Transverse colon (tissue), 4 donors: Measurements from ENCODE around the gene DCHS2. TPM values are rescaled to one million over a fixed set of nuclear protein-coding genes. Genes with fewer than 3 reads are reported as not detected.
A peak's percentile ranks its signal among the peaks of the same experiment; 100 is the strongest.

ENCODE experiments used
- DNase-seq: peaks from one replicate; pipeline ENCODE4 v3.0.0-alpha.2; 2019
- H3K27ac ChIP-seq, 4 donors: fragments of 200-600 bp; sonication (generic); 2 replicates each; pipeline ENCODE4 v1.5.1; 2016 to 2018; ENCODE audit warnings: inconsistent platforms in 4 of 4
- H3K27me3 ChIP-seq: fragments of 200-600 bp; sonication (generic); 2 replicates; pipeline ENCODE4 v1.5.1; 2017; ENCODE audit warnings: inconsistent platforms
- H3K36me3 ChIP-seq, 4 donors: fragments of 200-600 bp; sonication (generic); 2 replicates each; pipeline ENCODE4 v1.5.1; 2017 to 2019; ENCODE audit warnings: inconsistent platforms in 4 of 4
- H3K4me1 ChIP-seq, 4 donors: fragments of 200-600 bp; sonication (generic); 2 replicates each; pipeline ENCODE4 v1.5.1; 2017 to 2020; ENCODE audit warnings: inconsistent platforms in 4 of 4
- H3K4me3 ChIP-seq, 4 donors: fragments of 200-600 bp; sonication (generic); 1 replicate in 1 of 4; 2 replicates in 3 of 4; pipeline versions ENCODE4 v1.5.1 to v1.6.1; 2017 to 2019; ENCODE audit warnings: inconsistent platforms in 4 of 4
- H3K9me3 ChIP-seq, 2 donors: fragments of 200-600 bp; sonication (generic); 2 replicates each; pipeline ENCODE4 v1.5.1; 2017 to 2019; ENCODE audit warnings: inconsistent platforms in 2 of 2
- EP300 ChIP-seq: sonication (generic); formaldehyde crosslinking; IDR thresholded peaks from one replicate; pipeline ENCODE4 v1.6.1; 2017; ENCODE audit warnings: antibody characterized with exemption, low read depth
- POLR2A ChIP-seq: fragments of 450-650 bp; IDR thresholded peaks from one replicate; pipeline ENCODE4 v1.6.1; 2016; ENCODE audit warnings: antibody characterized with exemption, mild to moderate bottlenecking, moderate library complexity
- POLR2AphosphoS5 ChIP-seq, 3 donors: sonication (generic); formaldehyde crosslinking; IDR thresholded peaks; one replicate each; pipeline ENCODE4 v1.6.1; 2016; ENCODE audit warnings: antibody characterized with exemption in 3 of 3
- WGBS, 2 donors: methylation state at CpG; one replicate each; pipeline ENCODE4 v1.1.5; 2018; ENCODE audit warnings: low coverage in 1 of 2; 5-methylcytosine and 5-hydroxymethylcytosine counted together
- in situ Hi-C, 4 donors: fragments of 200-750 bp; cut with MboI; loops; one replicate each; pipeline versions ENCODE4 v1.15.0 to v1.15.1; 2017; ENCODE audit warnings: low sequenced_read_pairs in 3 of 4, low pct_ligation_motif_present in 1 of 4, low pct_unique_long_range_greater_than_20kb in 1 of 4
- intact Hi-C: fragments of 100-400 bp; cut with DNase I; formaldehyde crosslinking; loops from one replicate; pipeline ENCODE4 v1.15.1; 2023; ENCODE audit warnings: low total_unique reads
- total RNA-seq, 4 donors: library from RNA; depleted of rRNA; stranded (reverse); fragments of >200 nt; gene quantifications; one replicate each; pipeline ENCODE4 v1.1.0, GENCODE V29; 2016
- TF ChIP-seq, protein P1 (sequence below), 5 experiments: fragments of 200-600 bp in 3 of 5; fragments of 450-650 bp in 2 of 5; sonication (generic) in 3 of 5; IDR thresholded peaks; 1 replicate in 2 of 5; 2 replicates in 3 of 5; pipeline ENCODE4 v1.5.1; 2016 to 2017; ENCODE audit warnings: antibody characterized with exemption in 5 of 5, inconsistent platforms in 3 of 5, mild to moderate bottlenecking in 2 of 5, moderate library complexity in 1 of 5

DCHS2 gene
- total RNA-seq, 4 donors from 2014 or later = 0.60 to 20.6 (median 2.9) TPM

DNA sequence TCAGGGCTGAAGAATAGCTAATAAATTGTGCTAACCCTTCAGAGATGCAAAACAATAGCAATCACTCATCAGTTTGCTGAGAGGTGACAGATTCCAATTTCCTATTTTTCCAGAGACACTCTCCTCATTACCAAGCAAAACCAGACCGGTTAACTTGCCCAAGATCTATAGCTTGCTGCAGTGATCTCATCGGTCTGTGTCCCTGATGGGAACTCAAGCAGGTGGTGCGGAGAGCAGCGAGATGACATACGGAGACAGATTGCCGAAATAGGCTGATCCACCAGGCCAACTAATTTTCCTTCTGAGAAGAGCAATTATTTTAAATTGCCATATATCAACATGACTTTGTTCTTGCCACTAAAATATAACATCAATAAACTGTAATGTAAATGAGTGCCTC lies 10.5 kb upstream of the DCHS2 start:
- no peak for TF ChIP-seq POLR2A
- TF ChIP-seq POLR2AphosphoS5 (IDR thresholded peaks at IDR 0.05) = no peak
- TF ChIP-seq, protein P1, sequence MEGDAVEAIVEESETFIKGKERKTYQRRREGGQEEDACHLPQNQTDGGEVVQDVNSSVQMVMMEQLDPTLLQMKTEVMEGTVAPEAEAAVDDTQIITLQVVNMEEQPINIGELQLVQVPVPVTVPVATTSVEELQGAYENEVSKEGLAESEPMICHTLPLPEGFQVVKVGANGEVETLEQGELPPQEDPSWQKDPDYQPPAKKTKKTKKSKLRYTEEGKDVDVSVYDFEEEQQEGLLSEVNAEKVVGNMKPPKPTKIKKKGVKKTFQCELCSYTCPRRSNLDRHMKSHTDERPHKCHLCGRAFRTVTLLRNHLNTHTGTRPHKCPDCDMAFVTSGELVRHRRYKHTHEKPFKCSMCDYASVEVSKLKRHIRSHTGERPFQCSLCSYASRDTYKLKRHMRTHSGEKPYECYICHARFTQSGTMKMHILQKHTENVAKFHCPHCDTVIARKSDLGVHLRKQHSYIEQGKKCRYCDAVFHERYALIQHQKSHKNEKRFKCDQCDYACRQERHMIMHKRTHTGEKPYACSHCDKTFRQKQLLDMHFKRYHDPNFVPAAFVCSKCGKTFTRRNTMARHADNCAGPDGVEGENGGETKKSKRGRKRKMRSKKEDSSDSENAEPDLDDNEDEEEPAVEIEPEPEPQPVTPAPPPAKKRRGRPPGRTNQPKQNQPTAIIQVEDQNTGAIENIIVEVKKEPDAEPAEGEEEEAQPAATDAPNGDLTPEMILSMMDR (IDR thresholded peaks at IDR 0.05) = no peak
- no peak for TF ChIP-seq EP300
- peaks cover 0 to 3% (median 0%) of the 10 kb centered on the region in 4 donors for H3K4me1 ChIP-seq
- H3K4me3 ChIP-seq = no peak overlapping the region
- H3K9me3 ChIP-seq = no peaks in the 10 kb centered on the region
- intact Hi-C loops = no loop called here
- H3K27ac ChIP-seq = no peak overlapping the region
- in situ Hi-C loops = loop anchor here in 2 of 4 donors (10.0 to 25.0 kb wide), 2 partner anchors 97 to 715 kb away; partner anchors contain the start of gene SFRP2 (in 1 of the 2)
- H3K36me3 ChIP-seq = no peaks in the 10 kb centered on the region
- 86 to 93% methylated on average over 5 to 6 of the region's 6 CpGs for WGBS, 2 donors
- H3K27me3 ChIP-seq = peaks cover 15% of the 10 kb centered on the region
- DNase-seq = no peak

DNA sequence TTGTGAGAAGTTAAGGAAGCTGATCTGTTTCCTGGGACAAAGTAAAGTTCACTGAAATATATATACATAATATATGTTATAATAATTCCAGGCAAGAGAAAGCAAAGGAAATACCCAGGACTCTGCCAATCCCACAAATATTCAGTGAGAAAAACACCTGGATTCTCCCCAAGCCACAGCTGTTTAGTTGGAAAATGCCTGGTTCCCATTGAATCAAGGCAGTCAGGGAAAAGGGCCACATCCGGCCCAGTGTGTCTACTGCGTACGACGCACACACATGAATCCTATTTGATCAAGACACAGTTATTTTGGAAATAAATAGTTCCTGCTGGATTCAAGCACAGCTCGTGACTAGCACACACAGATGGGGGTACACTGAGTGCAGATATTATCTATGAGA lies 6.3 kb upstream of the DCHS2 start:
- H3K9me3 ChIP-seq = no peaks in the 10 kb centered on the region
- DNase-seq = no peak
- no peaks in the 10 kb centered on the region for H3K36me3 ChIP-seq
- no peaks in the 10 kb centered on the region for H3K4me1 ChIP-seq
- intact Hi-C loops (no loop called here), in situ Hi-C loops (no loop called here)
- no peak overlapping the region for H3K27ac ChIP-seq
- peaks cover 26% of the 10 kb centered on the region for H3K27me3 ChIP-seq
- no peak overlapping the region for H3K4me3 ChIP-seq
- WGBS, 2 donors = 84 to 92% methylated on average over 2 to 5 of the region's 5 CpGs
- TF ChIP-seq EP300 (no peak), POLR2A (no peak), POLR2AphosphoS5 (IDR thresholded peaks at IDR 0.05) (no peak)
- TF ChIP-seq, protein P1 (IDR thresholded peaks at IDR 0.05) = no peak

DNA sequence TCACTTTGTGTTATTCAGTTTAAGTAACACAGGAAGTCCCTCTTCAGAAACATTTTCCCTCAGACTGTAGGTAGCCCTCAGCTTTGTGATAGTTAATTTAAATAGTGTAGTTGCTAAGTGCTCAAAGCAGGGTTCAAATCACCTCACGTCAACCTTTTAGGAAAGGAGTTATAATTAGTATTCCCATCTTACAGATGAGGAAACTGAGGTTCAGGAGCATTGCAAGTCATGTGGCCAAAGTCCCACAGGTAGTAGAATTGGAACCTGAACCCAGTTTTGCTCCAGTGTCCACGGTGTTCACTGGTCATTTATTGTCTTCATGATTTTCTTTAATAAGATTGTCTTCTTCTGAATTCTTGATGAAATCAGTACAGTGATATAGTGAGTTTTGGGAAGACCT lies 4.3 kb upstream of the DCHS2 start:
- intact Hi-C loops = no loop called here

DNA sequence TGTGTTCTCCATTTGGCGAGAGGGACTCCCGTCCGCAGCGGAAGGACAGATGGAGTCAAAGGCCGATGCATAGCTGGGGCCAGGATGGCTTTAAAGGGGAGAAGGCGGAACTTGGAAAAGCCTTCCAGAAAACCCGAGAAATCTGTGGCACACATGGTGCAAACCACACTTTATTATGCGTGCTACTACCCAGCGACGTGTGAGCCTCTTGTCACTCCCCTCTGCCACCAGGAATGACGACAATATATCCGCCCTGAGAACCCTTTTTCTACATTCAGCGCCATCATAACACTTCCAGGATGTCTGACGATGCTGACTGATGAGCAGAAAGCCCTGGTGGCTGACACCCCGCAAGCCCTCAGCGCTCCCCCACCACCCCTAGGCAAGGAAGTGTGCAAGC lies 689 bp upstream of the DCHS2 start:
- in situ Hi-C loops = no loop called here
- 22 to 30% methylated on average over 2 to 15 of the region's 16 CpGs for WGBS, 2 donors
- intact Hi-C loops = loop anchor here (5.0 kb wide), 1 partner anchor 75 kb away; no protein-coding TSS in a partner anchor

More for the DNA sequence above, 4.3 kb upstream of the DCHS2 start:
- 81 to 100% methylated on average over 1 to 2 of the region's 2 CpGs for WGBS, 2 donors
- Histone ChIP-seq H3K27me3 (peaks cover 46% of the 10 kb centered on the region), H3K27ac (no peak overlapping the region), H3K4me3 (no peak overlapping the region), H3K4me1 (peaks cover 0 to 15% (median 6%) of the 10 kb centered on the region in 4 donors), H3K9me3 (no peaks in the 10 kb centered on the region), H3K36me3 (no peaks in the 10 kb centered on the region)
- TF ChIP-seq, protein P1 (IDR thresholded peaks at IDR 0.05) = no peak
- no peak for TF ChIP-seq POLR2A
- TF ChIP-seq POLR2AphosphoS5 (IDR thresholded peaks at IDR 0.05) = no peak
- TF ChIP-seq EP300 = no peak
- in situ Hi-C loops = no loop called here
- DNase-seq = no peak

More for the DNA sequence above, 689 bp upstream of the DCHS2 start:
- H3K4me1 ChIP-seq = peaks cover 0 to 22% (median 9%) of the 10 kb centered on the region in 4 donors
- no peaks in the 10 kb centered on the region for H3K9me3 ChIP-seq
- peak overlapping the region in 2 of 4 donors; percentile 19 to 44 for H3K4me3 ChIP-seq
- TF ChIP-seq, protein P1 (IDR thresholded peaks at IDR 0.05) = no peak
- no peak for TF ChIP-seq EP300
- no peak for TF ChIP-seq POLR2A
- TF ChIP-seq POLR2AphosphoS5 (IDR thresholded peaks at IDR 0.05) = no peak
- H3K27me3 ChIP-seq = peaks cover 58% of the 10 kb centered on the region
- H3K36me3 ChIP-seq = no peaks in the 10 kb centered on the region
- DNase-seq = no peak
- H3K27ac ChIP-seq = no peak overlapping the region
